HL-60 (cell line): ENCODE results near the gene ZNF90.

ENCODE experiments used
- GABPA ChIP-seq: IDR thresholded peaks from 2 replicates; pipeline ENCODE4 v1.6.1; 2012; ENCODE audit warnings: low read depth
- POLR2AphosphoS5 ChIP-seq: IDR thresholded peaks from 2 replicates; pipeline ENCODE4 v1.6.1; 2012; ENCODE audit warnings: low read depth
- REST ChIP-seq: IDR thresholded peaks from 2 replicates; pipeline ENCODE4 v1.6.1; 2012; ENCODE audit warnings: low read depth; ENCODE audit not compliant: insufficient replicate concordance
- TF ChIP-seq, protein P1 (sequence below): IDR thresholded peaks from one replicate; pipeline ENCODE4 v1.5.1; 2011; ENCODE audit warnings: low read length, control low read depth, inconsistent platforms; ENCODE audit not compliant: insufficient read depth

- TF ChIP-seq POLR2AphosphoS5 (no peak), REST (no peak), GABPA (no peak)
- TF ChIP-seq, protein P1, sequence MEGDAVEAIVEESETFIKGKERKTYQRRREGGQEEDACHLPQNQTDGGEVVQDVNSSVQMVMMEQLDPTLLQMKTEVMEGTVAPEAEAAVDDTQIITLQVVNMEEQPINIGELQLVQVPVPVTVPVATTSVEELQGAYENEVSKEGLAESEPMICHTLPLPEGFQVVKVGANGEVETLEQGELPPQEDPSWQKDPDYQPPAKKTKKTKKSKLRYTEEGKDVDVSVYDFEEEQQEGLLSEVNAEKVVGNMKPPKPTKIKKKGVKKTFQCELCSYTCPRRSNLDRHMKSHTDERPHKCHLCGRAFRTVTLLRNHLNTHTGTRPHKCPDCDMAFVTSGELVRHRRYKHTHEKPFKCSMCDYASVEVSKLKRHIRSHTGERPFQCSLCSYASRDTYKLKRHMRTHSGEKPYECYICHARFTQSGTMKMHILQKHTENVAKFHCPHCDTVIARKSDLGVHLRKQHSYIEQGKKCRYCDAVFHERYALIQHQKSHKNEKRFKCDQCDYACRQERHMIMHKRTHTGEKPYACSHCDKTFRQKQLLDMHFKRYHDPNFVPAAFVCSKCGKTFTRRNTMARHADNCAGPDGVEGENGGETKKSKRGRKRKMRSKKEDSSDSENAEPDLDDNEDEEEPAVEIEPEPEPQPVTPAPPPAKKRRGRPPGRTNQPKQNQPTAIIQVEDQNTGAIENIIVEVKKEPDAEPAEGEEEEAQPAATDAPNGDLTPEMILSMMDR, result no peak
Measured at GRCh38 chr19:20060282-20060681, 17.5 kb upstream of the ZNF90 start.
